Globus pallidus (tissue), 1 donor: ENCODE data around the gene APMAP.

Experiments used
- DNase-seq: peaks from one replicate; pipeline ENCODE4 v3.0.0-alpha.2; 2015; ENCODE audit warnings: low spot score

Gene APMAP

DNA sequence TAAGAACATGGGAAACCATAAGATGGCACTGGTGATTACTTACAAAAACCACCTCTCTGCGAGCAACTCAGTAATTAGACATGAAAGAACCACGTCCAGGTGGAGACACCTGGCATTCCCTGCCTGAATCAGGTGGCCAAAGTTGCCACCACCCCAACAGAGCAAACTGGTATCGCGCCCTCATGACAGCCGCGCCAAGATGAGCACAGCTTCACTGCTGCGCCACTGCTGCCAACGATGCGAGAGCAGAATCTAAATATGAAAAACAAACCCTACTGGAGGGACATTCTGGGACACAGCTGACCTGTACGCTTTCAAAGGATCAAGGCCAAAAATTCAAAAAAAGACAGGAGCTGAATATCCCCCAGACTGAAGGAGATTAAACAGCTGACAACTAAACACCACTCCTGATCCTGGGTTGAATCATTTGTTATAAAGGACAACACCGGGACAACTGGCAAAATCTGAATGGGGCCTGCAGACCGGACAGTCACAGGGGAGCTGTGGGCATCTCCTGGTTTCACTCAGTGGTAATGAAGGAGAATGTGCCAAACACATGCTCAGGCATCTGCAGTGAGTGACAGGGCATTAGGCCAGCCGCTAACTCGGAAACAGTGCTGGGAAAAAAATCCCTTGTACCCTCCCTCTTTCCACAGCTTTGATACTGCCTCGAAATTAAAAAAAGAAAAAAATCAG lies 26.1 kb downstream of the APMAP start:
- DNase-seq, result no peak

DNA sequence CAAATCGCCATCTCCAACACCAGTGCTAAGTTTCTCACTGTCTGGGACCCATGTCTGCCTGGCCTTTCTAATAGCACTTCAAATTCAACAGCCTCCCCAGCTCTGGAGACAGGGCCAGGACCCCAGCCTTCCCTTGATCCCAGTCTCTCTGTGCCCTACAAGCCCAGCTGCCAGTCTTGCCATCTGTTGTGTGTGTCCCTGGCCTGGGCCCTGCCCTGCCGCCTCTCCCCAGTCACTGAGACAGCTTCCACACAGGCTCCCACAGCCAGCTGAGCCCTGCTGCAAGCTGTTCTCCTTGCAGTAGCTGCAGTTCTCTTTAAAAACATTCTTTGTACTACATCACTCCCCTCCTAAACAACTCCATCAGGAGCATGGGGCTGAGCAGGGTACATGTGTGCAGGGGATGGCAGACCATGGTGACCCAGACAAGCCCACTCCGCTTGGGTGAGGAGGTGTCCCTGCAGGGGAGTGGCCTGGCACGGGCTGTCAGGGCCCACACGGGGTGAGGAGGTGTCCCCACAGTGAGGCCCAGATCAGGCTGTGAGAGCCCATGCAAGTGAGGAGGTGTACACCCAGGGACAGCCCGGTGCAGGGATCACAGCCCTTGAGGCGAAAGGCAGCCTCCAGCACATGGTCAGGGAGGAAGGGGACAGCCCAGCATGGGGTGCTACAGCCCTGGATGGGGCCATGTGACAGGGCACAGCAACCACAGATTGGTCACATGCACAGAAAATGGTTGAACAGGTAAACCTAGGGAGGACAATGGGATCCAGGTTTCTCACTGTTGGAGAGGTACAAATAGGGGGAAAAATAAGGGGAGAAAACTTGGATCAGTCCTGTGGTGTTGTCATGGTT lies 27.3 kb downstream of the APMAP start:
- no peak for DNase-seq

DNA sequence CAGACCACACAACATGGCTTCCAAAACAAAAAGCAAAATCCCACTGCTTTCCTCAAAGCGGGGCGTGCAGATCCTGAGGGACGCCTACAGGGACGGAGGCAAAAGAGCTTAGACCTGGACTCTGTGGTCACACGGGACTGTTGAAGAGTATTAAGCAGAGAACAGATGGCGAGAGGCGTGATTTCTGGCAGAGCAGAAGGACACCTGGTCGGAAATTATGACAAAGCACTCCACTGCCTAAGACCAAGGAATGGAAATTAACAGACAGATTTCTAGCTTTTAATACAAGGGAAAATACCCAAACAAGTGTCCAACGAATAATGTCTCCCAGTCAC lies 28.1 kb downstream of the APMAP start:
- no peak for DNase-seq

DNA sequence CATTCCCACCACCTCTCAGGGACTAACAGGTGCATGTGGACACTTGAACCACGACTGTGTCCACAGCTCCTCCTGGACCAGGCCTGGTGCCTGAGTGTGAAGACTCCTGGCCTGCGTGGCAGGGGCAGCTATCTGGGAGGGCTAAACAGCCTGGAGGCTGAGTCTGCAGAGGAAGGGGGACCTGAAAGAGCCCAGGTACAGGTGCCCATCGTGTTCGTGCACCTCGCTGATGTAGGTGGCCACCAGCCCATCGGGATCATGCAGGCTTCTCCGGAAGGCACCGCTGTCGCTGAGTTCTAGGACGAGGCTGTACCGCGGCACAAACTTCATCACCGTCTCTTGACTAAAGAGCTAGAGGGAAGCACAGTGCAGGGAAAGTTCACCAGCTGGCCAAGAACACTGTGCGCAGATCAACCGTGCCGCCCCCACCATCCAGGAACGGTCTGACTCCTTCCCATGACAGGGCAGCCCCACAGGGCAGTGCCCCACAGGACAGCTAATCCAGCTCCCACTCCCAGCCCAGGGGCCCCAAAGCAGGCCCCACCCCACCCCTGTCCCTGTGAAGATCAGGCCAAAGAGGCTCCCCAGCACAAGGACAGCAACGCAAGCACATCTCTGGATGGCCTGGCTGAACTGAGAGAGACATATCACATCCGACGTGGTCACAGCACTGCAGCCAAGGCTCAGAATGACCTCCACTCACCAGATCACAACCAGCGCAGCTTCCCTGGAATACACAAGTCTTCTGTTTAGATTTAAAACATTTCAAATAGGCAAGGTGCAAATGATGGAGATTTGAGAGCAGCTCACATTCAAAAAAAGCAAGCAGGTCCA lies 28.7 kb downstream of the APMAP start:
- DNase-seq, result no peak

DNA sequence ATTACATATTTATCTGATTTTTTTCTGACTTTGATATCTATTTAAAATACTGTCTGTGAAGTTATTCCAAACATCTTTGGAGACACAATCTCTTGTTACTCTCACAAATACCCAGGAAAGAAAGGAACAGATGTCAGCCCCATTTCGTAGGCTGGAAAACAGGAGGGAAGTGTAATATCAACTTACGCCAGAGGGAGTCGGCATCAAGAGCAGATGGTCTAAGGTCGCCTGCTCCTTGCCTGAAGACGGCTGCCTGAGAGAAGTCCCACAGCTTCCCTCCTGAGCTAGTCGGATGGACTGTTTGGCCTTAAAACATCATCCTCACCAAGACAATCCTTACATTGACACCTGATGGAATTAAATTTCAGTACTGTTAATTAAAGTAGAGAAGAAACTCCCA lies 30.0 kb downstream of the APMAP start:
- no peak for DNase-seq

DNA sequence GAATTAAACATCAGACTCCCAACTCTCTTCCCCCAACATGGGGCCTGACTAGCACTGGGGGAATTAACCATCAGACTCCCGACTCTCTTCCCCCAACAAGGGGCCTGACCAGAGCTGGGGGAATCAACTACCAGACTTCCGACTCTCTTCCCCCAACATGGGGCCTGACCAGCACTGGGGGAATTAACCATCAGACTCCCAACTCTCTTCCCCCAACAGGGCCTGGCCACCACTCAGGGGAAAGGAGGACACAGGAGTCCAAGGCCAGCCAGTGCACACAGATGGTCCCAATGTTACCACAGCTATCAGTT lies 30.4 kb downstream of the APMAP start:
- no peak for DNase-seq

DNA sequence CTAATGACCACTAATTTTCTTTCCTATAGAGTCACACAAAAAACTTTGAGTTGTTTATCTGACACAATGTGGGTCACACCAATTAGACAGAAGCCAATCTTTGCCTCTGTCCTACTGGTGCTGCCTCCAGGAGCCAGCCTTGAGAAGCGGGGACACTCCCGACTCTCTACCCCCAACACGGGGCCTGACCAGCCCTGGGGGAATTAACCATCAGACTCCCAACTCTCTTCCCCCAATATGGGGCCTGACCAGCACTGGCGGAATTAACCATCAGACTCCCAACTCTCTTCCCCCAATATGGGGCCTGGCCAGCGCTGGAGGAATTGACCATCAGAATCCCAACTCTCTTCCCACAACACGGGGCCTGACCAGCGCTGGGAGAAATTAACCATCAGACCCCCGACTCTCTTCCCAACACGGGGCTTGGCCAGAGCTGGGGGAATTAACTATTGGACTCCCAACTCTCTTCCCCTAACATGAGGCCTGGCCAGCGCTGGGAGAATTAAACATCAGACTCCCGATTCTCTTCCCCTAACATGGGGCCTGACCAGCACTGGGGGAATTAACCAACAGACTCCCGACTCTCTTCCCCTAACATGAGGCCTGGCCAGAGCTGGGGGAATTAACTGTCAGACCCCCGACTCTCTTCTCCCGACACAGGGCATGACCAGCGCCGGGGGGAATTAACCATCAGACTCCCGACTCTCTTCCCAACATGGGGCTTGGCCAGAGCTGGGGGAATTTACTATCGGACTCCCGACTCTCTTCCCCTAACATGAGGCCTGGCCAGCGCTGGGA lies 31.0 kb downstream of the APMAP start:
- no peak for DNase-seq

DNA sequence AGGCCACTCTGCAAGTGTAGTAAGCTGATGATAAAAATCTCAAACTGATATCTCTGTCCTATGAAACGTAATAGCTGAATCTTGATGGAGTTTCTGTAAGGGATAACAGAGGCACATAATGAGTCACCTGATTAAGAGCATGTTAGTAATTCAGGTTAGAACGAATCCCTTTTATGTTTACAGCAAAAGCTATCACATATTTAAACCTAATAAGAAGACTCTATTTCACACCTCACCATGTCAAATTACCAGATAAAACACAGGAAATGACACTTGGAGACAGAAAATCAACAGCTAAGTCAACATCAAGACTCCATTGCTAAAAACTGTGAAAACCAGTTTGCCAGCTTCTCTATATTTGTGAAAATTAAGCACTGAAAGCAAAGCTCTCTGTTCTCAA lies 31.7 kb downstream of the APMAP start:
- no peak for DNase-seq

DNA sequence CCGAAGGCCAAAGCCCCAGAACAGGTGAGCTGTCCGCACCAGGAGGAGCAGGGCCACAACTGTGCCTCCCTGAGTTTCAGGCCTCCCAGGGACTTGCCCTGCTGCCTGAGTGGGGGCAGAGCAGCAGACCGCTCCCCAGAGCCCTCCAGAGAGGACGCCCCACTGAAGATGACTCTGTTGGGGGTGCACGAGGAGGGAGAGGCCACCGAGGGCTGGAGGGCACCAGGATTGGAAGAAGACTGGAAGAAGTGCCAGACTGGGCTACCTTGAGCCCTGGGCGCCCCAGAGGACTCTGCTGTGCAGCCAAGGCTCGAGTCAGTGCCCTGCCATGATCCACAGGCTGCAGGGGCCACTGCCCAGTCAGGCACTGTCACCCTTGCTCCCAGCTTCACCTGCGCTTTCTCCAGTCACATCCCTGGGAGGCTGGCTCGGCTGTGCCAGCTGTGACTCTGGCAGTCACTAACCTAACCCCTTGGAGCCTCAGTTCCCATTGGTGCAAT lies 32.2 kb downstream of the APMAP start:
- no peak for DNase-seq

DNA sequence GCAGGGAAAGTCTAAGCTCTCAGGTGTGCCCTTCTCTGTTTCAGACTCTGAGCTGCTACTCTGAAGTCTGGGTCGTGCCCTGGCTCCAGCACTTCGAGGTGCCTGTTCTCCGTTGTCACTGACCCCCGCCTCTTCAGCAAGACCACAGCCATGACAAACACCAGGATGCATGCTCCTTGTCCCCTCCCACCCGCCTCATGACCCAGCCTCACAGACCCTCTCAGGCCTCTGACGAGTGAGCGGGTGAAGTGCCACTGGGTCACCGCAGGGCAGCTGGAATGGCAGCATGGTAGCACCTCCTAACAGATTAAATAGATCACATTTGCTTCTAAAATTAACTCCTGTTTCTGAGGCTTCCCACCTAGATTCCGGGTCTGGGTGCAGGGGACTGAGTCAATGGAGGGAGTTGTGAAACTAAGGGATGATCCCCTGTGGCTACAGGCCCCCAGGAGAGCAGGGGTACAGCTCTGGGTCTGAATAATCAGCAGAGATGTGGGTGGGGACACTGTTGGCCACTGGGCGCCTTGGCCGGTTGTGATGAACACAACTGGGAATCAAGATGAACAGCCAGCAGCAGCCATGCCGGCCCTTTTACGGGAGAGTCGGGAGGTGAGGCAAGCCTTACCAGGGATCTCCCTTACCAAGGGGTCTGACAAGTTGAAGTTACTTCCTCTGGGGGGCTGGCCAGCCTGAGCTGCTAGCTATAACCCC lies 32.8 kb downstream of the APMAP start:
- no peak for DNase-seq

DNA sequence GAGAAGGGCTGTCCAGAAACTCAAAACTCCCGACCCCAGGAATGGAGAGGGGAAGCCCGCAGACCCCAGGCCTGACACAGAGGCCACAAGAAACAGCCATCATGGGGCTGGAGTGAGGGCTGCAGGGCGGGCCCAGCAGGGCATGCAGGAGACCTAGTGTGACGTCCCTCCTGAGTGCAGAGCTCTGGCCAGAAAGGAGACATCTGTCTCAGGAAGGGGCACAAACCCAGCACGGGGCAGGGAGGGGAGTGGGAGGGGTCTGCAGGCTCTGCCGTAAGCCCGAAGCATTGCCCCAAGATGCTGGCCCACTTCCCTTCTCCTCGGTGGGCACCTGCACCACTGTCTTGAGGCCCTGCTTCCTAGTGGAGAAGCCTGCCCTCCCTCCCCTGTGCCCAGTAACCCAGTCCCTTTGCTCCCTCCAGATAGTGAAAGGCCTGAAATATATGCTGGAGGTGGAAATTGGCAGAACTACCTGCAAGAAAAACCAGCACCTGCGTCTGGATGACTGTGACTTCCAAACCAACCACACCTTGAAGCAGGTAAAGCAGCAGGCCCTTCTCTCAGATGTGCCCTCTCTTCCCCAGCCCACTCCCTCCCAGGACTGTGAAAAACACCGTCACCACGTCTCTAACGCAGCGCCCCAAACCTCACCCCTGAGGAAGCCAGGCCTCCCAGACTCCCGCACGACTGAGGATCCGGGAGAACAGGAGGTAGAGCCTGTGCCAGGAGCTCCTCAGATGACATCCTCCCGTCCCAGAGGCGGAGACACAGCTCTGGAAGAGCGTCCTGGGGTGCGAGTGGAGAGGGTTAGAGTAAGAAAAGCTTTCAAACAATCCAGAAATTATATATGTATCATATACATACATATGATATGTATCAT lies 33.8 kb downstream of the APMAP start:
- no peak for DNase-seq

DNA sequence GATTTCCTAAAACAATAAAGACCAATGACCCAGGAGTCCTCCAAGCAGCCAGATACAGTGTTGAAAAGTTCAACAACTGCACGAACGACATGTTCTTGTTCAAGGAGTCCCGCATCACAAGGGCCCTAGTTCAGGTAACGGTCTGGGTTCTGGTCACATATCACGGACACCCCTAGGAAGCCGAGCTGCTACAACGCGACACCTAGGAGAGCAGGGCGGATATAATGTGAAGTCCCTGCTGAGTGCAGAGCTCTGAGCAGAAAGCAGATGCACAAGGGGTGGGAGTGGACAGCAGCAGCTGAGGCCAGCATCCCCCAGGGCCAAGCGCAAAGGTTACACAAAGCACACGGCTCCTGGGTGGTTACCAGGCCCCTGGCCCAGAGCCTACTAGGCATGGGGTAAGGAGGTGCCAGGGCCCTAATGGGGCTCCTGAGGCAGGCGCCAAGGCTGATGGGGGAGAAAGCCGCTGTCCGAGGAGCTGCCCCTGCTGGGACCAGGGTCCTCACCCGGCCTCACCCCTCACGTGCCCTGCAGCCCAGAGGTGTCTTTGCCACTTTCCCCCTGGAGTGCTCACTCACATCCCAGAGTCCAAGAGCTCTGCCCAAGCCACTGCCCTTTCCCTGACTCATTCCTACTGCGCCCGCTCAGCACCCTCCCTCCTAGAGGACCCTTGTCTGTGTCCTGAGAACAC lies 35.1 kb downstream of the APMAP start:
- no peak for DNase-seq

DNA sequence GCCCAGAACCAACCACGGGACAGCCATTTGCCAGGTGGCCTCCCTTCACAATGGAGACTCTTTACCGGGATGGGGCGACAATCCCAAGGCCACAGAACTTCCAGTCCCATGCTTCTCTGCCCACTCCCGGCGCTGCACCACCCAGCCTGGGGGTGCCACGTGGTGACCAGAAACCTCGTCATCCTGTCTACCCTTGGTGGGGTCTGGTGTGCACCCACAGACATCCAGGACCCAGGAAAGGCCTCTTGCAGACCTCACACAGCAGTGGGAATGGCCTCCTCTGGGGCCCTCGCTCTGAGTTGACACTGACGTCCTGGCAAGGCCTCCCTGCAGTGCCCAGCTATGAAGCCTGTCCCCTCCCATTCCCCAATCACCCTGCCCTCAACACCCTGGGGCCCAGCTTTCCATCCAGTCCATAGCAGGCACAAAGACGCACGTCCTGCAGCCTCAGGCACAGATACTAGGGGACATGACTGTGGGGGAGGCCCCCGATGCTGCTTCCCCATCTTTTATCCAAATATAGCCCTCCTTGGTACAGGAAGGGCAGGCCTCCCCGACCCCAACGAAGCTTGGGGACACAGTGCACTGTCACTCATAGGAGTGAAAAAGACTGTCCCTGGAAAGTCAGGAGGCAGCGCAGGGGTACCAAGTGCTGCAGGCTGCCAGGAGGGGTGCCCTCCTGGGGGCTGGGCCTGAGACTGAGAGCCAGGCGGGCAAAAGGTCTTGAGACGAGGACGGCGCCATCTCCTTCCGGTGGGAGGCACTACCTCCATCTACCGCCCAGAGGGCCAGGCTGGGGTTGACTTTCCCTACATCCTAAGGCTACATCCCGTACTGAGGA lies 36.3 kb downstream of the APMAP start:
- DNase-seq, result no peak

DNA sequence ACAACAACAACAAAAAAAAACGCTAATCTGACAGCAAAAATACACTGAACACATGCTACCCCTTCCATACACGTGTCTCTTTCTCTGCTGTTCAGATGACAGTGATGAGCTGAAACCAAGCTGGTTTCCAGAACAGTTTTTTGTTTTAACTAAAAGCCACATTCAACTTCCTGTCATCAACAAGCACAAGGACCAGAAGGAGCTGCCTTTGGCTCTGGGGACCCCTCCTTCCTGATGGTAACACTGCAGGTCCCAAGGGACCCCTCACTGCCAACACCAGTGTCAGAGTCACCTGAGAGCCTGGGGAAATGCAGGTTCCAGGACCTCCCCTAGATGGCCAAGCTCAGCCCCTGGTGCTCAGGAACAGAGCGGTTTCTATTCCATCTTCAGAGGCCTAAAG lies 37.5 kb downstream of the APMAP start:
- no peak for DNase-seq

DNA sequence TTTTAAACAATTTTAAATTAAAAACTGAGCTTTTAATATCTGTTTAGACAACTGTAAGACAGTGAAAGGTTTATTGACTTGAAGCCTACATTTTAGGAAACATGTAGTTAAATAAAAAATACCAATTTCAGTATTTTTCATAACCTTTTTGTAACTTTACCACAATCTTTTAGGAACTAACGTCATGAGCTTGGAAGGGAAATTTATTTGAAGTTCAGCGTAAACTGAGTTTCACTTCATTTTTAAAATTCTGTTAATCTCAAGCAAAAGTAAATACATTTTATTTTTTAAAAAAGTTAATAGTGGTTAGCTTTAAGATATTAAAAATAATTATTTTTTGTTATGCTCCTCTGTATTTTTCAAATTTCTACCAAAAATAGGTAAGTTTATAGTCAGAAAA lies 38.0 kb downstream of the APMAP start:
- no peak for DNase-seq

DNA sequence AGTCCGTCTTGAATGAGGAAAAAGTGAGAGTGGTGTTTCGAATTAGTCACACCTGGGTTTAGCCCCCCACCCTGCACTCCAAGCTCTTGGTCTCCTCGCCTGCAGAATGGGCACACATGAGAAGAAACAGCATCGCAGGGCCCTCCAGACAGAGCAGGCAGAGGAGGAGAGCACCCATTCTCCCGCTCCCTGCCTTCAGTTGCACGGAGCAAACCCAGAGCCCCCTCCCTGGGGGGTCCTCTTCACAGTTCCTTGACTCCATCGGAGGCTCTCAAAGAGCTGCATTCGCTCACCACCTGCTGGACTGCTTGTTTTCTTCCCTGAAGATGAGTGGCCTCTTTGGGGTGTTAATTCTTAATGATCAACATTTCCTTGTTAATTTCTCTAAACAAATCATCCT lies 38.4 kb downstream of the APMAP start:
- DNase-seq, result no peak

DNA sequence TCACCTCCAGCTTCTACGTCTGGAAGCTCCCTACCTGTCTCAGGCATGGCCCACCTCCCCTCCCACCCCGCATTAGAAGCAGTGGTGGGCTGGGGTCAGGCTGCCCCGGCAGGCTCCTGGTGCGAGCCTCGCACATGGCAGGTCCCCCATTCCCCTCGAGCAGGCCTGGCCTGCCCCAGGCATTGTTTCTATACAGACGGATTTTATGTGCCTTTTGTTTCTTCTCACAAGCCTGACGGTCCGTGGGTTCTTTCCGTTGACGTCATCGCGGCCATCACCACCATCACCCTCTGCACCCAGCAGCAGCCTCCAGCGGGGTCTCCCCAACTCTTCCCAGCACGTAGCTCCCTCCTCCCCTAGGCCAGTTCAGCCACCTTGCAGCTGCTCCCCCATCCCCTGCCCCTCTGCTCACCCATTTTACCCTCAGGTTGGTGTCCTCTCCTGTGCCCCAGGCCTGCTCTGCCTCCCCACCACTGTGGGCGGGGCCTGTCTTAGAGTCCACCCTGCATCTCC lies 38.9 kb downstream of the APMAP start:
- no peak for DNase-seq

DNA sequence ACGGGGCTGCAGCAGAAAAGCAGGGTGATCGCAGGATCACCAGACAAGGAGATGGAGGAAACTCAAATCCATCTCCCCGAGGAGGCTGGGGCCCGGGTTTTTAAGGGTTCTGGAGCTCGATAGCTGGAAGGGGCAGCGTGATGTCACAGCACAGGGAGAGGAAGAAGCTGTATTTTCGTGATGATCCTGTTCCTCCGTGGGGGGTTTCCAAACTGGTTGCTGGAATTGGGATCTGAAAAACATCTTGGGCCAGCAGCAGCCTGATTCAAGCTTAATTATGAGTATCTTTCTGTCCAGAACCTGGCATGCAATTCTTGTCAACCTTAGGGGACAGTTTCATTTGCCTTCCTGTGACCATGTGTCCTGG lies 39.4 kb downstream of the APMAP start:
- no peak for DNase-seq
